Astrocyte (in vitro differentiated cells and primary cell): ENCODE results near the gene PUSL1.

Experiments
- EZH2 ChIP-seq: IDR thresholded peaks from 2 replicates; pipeline ENCODE4 v1.6.1; 2012; ENCODE audit warnings: mild to moderate bottlenecking, low read length, inconsistent platforms; ENCODE audit not compliant: insufficient read depth
- TF ChIP-seq, protein P1 (sequence below): IDR thresholded peaks from 2 replicates; pipeline ENCODE4 v1.5.1; 2011; ENCODE audit warnings: low read depth, mild to moderate bottlenecking, inconsistent platforms, low read length, moderate library complexity; ENCODE audit not compliant: insufficient read depth

- TF ChIP-seq, protein P1, sequence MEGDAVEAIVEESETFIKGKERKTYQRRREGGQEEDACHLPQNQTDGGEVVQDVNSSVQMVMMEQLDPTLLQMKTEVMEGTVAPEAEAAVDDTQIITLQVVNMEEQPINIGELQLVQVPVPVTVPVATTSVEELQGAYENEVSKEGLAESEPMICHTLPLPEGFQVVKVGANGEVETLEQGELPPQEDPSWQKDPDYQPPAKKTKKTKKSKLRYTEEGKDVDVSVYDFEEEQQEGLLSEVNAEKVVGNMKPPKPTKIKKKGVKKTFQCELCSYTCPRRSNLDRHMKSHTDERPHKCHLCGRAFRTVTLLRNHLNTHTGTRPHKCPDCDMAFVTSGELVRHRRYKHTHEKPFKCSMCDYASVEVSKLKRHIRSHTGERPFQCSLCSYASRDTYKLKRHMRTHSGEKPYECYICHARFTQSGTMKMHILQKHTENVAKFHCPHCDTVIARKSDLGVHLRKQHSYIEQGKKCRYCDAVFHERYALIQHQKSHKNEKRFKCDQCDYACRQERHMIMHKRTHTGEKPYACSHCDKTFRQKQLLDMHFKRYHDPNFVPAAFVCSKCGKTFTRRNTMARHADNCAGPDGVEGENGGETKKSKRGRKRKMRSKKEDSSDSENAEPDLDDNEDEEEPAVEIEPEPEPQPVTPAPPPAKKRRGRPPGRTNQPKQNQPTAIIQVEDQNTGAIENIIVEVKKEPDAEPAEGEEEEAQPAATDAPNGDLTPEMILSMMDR = no peak
- TF ChIP-seq EZH2 = no peak
Observed at GRCh38 chr1:1324084-1324523, 15.7 kb downstream of the PUSL1 start.
